Ecto neural progenitor cell (in vitro differentiated cells): ENCODE measurements around the gene ARFRP1.
"Not testable (repeated sequence)": the region's sequence is repeated elsewhere in the genome, so short reads cannot be mapped to it uniquely, and the experiment has no call there.

ENCODE experiments used
- DNase-seq: peaks from one replicate; pipeline ENCODE4 v3.0.0-alpha.2; 2018; ENCODE audit warnings: low spot score

Gene ARFRP1

DNA sequence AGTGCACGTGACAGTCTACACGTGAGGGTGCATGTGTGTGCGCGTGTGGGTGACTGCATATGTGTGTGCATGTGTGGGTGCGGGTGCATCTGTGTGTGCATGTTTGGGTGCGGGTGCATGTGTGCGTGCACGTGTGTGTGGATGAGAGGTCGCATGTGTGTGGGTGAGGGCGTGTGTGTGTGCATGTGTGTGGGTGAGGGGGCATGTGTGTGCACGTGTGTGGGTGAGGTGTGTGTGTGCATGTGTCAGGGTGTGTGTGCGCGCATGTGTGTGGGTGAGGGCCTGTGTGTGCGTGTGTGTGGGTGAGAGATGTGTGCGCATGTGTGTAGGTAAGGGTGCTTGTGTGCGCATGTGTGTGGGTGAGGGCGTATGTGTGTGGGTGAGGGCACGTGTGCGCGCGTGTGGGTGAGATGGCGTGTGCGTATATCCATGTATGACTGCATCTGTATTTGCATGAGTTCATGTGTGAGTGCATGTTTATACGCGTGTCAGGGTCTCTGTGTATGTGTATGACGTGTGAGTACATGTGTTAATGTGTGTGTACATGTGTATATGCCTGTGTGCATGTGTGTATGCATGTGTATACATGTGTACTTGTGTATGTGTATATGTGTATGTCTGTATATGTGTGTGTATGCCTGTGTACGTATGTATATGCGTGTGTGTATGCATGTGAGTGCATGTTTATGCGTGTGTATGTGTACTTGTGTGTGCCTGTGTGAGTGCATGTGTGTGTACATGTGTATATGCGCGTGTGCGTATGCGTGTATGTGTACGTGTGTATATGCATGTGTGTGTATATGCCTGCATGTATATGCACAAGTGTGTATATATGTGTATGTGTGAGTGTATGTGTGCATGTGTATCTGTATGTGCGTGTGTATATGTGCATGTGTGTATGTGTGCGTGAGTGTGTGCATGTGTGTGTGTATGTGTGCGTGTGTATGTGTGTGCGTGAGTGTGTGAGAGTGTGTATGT lies 24.6 kb upstream of the ARFRP1 start:
- no peak for DNase-seq

- no peak for DNase-seq
These were observed 23.6 kb upstream of the ARFRP1 start for GRCh38 chr20:63731410-63731809.

GRCh38 chr20:63730189-63730733 lies 22.5 kb upstream of the ARFRP1 start:
- not testable (repeated sequence) for DNase-seq

- not testable (repeated sequence) for DNase-seq
These were observed 15.3 kb upstream of the ARFRP1 start for GRCh38 chr20:63722967-63723622.

DNA sequence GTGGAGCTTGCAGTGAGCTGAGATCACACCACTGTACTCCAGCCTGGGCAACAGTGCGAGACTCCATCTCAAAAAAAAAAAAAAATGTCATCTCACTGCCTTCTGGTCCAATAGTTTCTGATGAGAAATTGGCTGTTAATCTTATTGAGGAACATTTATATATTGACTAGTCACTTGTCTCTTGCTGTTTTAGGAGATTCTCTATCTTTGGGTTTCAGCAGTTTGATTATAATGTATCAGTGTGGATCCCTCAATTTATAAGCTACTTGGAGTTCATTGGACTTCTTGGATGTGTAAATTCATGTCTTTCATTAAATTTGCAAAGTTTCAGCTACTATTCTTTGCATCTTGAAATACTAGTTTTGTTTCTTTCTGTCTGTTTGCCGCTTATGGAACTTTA lies 11.2 kb upstream of the ARFRP1 start:
- DNase-seq: no peak

GRCh38 chr20:63714858-63715257 lies 7.1 kb upstream of the ARFRP1 start:
- DNase-seq: no peak

GRCh38 chr20:63712191-63712590 lies 4.4 kb upstream of the ARFRP1 start:
- DNase-seq: no peak

GRCh38 chr20:63711085-63711645 lies 3.4 kb upstream of the ARFRP1 start:
- no peak for DNase-seq

DNA sequence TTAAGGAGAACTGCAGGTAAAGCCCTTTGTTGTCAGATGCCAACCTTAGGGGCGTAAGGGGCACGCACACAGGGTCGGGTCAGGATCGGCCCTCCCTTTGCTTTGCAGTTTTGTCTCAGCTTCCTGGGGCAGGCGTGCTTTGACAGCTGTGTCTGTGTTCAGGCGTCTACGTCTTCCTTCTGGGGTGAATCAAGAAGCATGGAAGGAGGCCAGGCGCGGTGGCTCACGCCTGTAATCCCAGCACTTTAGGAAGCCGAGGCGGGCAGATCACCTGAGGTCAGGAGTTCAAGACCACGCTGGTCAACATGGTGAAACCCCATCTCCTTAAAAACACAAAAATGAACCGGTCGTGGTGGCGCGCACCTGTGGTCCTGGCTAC lies 1.4 kb upstream of the ARFRP1 start:
- no peak for DNase-seq

- DNase-seq: no peak
These were observed 749 bp upstream of the ARFRP1 start for GRCh38 chr20:63708301-63709148.

DNA sequence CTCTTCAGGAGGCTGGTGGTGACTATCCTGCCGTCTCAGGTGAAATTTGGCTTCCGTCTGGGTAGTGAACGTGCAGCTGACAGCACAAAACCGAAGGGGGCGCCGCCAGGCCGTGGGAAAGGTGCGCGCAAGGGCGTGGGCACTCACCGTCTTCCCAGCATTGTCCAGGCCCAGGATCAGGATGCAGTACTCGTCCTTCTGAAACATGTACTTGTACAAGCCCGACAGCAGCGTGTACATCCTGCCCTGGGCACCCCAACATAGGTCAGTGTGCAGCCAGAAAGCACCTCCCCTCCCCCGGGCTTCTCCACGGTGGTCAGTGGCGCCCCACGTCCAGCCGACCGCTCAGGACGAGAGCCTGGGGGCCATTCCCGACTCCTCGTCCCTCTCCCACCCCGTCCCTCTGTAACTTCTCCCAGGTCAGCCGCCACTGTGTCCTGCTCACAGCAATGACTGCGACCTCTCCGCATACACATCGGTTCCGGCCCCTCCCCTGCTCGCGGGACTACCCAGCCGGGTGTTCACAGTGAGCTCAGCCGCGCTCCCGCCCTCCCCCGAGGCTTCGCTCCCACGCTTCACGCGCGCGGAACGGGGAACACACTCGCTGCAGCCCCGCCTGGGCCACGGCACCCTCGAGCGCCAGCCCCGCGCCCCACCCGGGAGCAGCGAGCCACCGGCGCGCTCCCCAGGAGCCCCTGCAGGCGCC lies 771 bp downstream of the ARFRP1 start:
- DNase-seq: no peak

- no peak for DNase-seq
These were observed 1.6 kb downstream of the ARFRP1 start for GRCh38 chr20:63706027-63706695.

GRCh38 chr20:63705232-63706026 lies 2.3 kb downstream of the ARFRP1 start:
- DNase-seq: no peak

DNA sequence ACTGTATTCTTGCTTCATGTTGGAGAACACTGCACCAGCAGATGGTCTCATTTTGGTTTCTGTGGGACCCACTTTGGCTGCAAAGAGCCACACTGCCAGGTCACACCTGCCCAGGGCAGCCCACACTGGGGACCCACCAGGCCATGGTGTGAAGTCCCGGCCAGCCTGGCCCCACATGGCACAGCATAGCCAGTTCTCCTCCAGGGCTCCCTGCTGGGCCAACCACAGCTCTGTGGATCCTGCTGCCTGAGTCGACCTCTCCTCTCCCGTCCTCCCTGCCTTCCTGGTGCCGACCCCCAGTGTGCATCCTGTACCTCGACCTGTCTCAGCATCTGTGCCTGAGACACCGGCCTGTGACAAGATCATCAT lies 3.0 kb downstream of the ARFRP1 start:
- no peak for DNase-seq

DNA sequence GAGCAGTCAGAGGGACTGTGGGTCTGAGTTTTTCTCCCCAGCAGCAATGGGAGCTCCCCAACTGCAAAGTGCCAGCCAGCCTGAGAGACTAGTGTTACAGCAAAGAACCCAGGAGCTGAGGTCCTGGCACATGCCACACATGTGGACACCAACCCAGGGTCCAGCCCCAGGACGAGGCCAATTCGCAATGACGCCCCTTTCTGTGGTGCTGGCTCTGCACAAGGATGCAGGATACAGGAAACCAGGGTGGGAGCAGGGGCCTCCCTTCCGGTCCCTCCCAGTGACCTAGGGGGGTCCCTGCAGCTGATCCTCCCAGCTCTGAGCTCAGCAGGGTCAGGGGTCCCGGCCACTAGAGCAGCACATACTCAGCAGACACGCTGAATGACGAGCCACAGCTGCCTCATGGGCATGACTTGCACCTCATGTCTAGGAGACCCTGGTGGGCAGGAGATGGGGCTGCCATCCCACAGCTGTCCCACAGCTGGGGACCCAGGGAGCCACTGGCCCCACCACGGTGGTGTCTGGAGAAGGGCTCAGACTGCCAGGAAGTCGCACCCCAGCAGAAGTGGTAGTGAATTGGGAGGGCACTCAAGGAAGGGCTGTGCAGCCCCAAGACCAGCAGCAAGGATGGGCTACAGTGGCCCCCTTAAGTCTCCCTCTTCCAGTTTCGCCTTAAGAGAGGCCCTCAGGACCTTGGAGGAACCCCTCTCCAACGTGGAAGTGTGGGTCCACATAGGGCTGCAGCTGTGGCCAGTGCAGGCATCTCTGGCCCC lies 3.6 kb downstream of the ARFRP1 start:
- DNase-seq: peak; percentile 39

GRCh38 chr20:63703471-63703975 lies 4.3 kb downstream of the ARFRP1 start:
- no peak for DNase-seq

- DNase-seq: no peak
These were observed 4.9 kb downstream of the ARFRP1 start for GRCh38 chr20:63702751-63703470.

GRCh38 chr20:63702036-63702665 lies 5.6 kb downstream of the ARFRP1 start:
- no peak for DNase-seq
